Nephron progenitor cell (in vitro differentiated cells): ENCODE data around the gene KLF3.

Experiments used
- DNase-seq: peaks from one replicate; pipeline ENCODE4 v3.0.0; 2021
- H3K27ac Mint-ChIP-seq: 2 replicates; pipeline ENCODE4 v1.8.0; 2021; ENCODE audit warnings: mild to moderate bottlenecking, moderate library complexity, mixed read lengths
- H3K27me3 Mint-ChIP-seq: 2 replicates; pipeline ENCODE4 v1.8.0; 2021; ENCODE audit warnings: mild to moderate bottlenecking, low read depth, mixed read lengths; ENCODE audit not compliant: poor library complexity
- H3K36me3 Mint-ChIP-seq: 2 replicates; pipeline ENCODE4 v1.8.0; 2021; ENCODE audit warnings: low read depth, mixed read lengths
- H3K4me1 Mint-ChIP-seq: 2 replicates; pipeline ENCODE4 v1.8.0; 2021; ENCODE audit warnings: mixed read lengths
- H3K4me3 Mint-ChIP-seq: 2 replicates; pipeline ENCODE4 v1.8.0; 2021; ENCODE audit warnings: mild to moderate bottlenecking, moderate library complexity, mixed read lengths
- H3K9me3 Mint-ChIP-seq: 2 replicates; pipeline ENCODE4 v1.8.0; 2021; ENCODE audit warnings: mild to moderate bottlenecking, moderate library complexity, mixed read lengths
- TF ChIP-seq, protein P1 (sequence below): fragments of 200-600 bp; sonication (generic); IDR thresholded peaks from 2 replicates; pipeline ENCODE4 v1.5.0; 2021; ENCODE audit warnings: antibody characterized with exemption

The KLF3 gene

GRCh38 chr4:38659346-38659745, 4.7 kb upstream of the KLF3 start:
- H3K4me3 Mint-ChIP-seq = no peak overlapping the region
- H3K27ac Mint-ChIP-seq = no peak overlapping the region
- H3K36me3 Mint-ChIP-seq = peaks cover 35% of the 10 kb centered on the region
- peaks cover 9% of the 10 kb centered on the region for H3K9me3 Mint-ChIP-seq
- H3K27me3 Mint-ChIP-seq = peaks cover 14% of the 10 kb centered on the region
- TF ChIP-seq, protein P1, sequence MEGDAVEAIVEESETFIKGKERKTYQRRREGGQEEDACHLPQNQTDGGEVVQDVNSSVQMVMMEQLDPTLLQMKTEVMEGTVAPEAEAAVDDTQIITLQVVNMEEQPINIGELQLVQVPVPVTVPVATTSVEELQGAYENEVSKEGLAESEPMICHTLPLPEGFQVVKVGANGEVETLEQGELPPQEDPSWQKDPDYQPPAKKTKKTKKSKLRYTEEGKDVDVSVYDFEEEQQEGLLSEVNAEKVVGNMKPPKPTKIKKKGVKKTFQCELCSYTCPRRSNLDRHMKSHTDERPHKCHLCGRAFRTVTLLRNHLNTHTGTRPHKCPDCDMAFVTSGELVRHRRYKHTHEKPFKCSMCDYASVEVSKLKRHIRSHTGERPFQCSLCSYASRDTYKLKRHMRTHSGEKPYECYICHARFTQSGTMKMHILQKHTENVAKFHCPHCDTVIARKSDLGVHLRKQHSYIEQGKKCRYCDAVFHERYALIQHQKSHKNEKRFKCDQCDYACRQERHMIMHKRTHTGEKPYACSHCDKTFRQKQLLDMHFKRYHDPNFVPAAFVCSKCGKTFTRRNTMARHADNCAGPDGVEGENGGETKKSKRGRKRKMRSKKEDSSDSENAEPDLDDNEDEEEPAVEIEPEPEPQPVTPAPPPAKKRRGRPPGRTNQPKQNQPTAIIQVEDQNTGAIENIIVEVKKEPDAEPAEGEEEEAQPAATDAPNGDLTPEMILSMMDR = no peak
- DNase-seq = no peak
- H3K4me1 Mint-ChIP-seq = peaks cover 30% of the 10 kb centered on the region

DNA sequence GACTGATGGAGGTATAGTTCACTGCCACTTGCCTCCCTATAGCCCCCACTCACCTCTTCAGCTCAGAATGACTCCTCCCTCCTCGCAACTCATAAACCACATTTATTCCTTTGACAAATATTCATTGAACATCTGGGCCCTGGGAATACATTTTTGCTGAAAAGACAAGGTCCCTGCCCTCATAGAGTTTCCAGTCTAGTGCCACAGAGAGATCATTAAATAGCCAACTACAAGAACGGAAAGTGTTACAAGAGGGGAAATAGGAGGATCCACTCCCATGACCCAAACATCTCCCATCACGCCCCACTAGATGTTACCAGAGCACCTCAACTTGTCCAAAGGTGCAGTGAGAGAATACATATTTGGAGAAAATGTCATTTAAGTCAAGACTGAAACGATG, 3.2 kb upstream of the KLF3 start:
- DNase-seq = no peak
- H3K4me1 Mint-ChIP-seq = peaks cover 30% of the 10 kb centered on the region
- peaks cover 9% of the 10 kb centered on the region for H3K9me3 Mint-ChIP-seq
- H3K27me3 Mint-ChIP-seq = peaks cover 14% of the 10 kb centered on the region
- H3K36me3 Mint-ChIP-seq = peaks cover 35% of the 10 kb centered on the region
- TF ChIP-seq, protein P1 = no peak
- peak overlapping the region; percentile 26 for H3K4me3 Mint-ChIP-seq
- H3K27ac Mint-ChIP-seq = no peak overlapping the region

DNA sequence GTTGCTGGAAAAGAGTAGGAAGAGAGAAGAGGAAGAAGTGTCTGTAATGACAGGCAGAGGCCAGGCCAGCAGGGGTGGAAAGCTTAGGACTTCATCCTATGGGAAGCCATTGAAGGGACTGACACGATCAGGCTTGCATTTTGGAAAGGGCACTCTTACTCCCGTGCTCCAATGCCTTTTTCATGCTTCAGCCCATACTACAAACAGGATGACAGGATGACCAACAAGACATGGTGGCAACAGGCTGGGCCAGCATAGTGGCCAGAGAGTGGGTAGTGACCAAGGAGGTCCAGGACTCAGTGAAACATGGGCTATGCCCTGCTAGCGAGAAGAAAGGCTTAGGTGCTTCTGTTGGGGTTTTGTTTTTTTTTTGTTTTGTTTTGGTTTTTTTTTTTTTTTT, 2.6 kb upstream of the KLF3 start:
- peaks cover 9% of the 10 kb centered on the region for H3K9me3 Mint-ChIP-seq
- TF ChIP-seq, protein P1 = no peak

DNA sequence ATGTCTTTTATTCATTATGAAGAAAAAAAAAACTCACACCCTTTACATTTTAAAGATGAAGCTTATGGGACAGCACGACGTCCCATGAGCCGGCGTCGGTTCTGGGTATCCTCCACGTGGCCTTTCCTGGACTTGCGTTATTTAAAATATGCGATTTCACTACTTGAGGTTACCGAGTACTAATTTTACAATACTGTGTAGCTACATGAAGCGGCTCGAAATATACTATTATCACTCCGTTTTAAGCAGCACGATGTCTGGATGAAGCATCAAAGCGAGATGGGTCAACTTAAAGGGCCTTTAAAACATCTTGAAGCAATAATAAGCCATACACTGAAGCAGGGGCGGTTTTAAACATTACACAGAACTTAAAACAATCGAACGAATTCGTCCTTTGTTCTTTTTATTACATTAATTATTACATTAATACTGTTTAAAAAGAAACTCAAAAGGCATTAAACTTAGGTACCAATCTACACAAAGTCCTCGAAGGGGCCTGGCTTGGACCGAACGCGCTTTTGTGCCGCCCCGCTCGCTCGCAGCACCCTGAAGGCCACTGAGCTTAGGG, 1.4 kb upstream of the KLF3 start:
- H3K27me3 Mint-ChIP-seq = peaks cover 14% of the 10 kb centered on the region
- no peak for DNase-seq

More for the DNA sequence above, 2.6 kb upstream of the KLF3 start:
- H3K27me3 Mint-ChIP-seq = peaks cover 14% of the 10 kb centered on the region
- H3K4me3 Mint-ChIP-seq = peak overlapping the region; percentile 26
- no peak overlapping the region for H3K27ac Mint-ChIP-seq
- H3K36me3 Mint-ChIP-seq = peaks cover 34% of the 10 kb centered on the region
- peaks cover 35% of the 10 kb centered on the region for H3K4me1 Mint-ChIP-seq
- no peak for DNase-seq

GRCh38 chr4:38663090-38663800, 754 bp upstream of the KLF3 start:
- H3K27ac Mint-ChIP-seq = peak overlapping the region; percentile 94

More for the DNA sequence above, 1.4 kb upstream of the KLF3 start:
- Mint-ChIP-seq H3K36me3 (peaks cover 31% of the 10 kb centered on the region), H3K27ac (peak overlapping the region; percentile 94), H3K4me3 (peak overlapping the region; percentile 81), H3K4me1 (peaks cover 47% of the 10 kb centered on the region), H3K9me3 (peaks cover 9% of the 10 kb centered on the region)
- TF ChIP-seq, protein P1 = no peak

More at GRCh38 chr4:38663090-38663800, 754 bp upstream of the KLF3 start:
- H3K9me3 Mint-ChIP-seq = peaks cover 9% of the 10 kb centered on the region
- peaks cover 13% of the 10 kb centered on the region for H3K27me3 Mint-ChIP-seq
- TF ChIP-seq, protein P1 = no peak
- peaks cover 29% of the 10 kb centered on the region for H3K36me3 Mint-ChIP-seq
- H3K4me1 Mint-ChIP-seq = peaks cover 54% of the 10 kb centered on the region
- peak overlapping the region; percentile 81 for H3K4me3 Mint-ChIP-seq
- DNase-seq = peak; percentile 86
